HG03097 (cell line): ENCODE data around the gene ITPKB.

Experiments
- ATAC-seq: cut with Tn5 transposase; IDR thresholded peaks from one replicate; pipeline ENCODE4 v1.9.1; 2021; ENCODE audit not compliant: unreplicated experiment, low FRiP score

Gene ITPKB

DNA sequence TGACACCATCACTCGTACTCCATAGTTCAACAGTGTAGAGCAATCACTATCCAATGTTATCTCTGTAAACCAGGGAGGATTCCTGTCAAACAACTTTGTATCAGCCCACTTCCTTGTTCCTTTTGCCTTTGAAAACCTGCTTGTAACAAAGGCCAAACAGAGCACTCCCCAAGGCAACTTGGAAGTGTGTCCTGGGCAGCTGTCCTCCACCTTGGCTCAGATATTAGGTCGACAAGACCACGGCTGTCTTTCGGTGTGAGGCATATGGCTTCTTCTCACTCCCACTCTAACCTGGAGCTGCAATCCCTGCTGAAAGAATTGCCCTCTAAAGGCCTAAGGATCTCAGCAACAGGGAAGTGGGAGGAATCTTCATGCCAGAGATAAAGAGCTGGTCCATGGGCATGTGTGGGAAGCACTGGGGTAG lies 66.7 kb downstream of the ITPKB start:
- no peak for ATAC-seq

DNA sequence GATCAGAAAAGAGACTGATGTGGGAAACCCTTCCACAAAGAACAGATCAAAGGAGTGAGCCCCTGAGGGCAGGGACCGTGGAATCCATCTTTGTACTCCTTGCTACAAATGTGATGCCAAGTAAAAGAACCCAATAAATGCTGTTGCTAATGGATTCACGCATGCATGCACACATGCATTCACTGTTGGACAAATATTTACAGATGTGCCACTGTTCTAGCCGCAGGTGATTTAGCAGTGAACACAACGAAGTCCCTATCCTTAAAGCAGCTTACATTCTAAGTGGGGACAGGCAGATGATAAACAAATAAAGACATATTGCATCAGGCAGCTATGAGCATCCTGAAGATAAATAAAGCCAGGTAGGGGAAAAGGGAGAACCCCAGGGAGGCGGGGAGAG lies 67.8 kb downstream of the ITPKB start:
- ATAC-seq: no peak

DNA sequence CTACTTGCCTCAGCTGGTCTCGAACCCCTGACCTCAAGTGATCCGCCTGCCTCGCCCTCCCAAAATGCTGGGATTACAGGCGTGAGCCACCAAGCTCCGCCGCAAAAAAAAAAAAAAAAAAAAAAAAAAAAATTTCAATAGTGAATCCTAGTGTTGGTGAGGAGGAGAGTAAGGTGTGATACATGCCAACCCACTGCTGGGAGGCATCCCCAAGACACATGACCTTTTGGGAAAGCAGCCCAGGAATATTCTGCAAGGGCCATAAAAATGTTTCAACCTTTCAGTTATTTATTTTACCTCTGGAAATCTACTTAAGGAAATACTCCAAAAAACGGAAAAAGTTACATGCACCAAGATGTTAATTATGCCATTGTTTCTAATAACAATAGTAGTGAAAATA lies 69.0 kb downstream of the ITPKB start:
- ATAC-seq: no peak

DNA sequence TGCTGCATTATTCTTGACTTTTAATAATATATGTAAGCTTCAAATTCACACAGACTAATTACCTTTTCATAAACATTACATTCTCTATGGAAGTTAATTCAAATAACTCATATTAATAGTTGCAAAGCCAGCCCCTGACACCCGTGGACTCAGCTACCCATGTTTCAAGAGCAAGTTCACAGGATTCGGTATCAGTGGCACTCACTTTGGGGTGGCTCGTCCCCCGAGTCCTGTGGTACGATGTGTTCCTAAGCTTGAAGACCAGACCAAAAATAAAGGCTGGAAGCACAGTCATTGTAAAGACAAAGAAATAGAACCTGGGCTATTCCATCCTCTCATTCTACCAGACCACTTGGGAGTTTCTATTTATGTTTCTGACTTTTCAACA lies 70.9 kb downstream of the ITPKB start:
- ATAC-seq: no peak

DNA sequence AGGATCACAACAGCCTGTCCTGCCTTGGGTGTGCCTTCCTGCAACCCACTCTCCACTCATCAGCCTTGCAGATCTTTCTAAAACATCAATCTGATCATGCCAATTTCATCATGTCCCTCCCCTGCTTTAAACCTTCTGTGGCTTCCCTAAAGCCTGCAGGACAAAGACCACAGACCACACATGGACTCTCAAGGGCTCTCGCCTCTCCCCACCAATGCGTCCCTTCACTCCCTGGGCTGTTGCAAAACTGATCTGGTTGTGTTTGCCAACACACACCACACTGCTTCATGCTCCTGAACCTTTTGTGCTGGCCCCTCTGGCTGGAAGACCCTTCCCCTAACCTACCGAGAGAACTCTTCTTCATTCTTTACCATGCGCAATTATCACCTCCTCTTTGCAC lies 72.4 kb downstream of the ITPKB start:
- no peak for ATAC-seq

DNA sequence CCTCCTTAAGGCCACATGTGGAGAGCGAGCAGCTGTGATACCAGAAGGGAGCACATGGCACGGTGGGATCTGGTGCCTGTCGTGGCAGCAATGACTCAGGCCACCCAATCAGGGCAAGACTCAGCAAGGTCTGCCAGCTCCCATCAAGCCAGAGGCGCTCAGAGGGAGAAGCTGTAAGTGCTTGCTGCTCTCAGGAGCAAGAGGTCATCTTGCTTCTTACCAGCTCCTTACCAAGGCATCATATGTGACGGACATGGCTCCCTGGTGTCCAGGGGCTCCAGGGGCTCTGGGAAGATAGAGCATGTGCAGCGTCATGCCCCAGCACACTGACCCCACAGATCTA lies 72.9 kb downstream of the ITPKB start:
- ATAC-seq: no peak

DNA sequence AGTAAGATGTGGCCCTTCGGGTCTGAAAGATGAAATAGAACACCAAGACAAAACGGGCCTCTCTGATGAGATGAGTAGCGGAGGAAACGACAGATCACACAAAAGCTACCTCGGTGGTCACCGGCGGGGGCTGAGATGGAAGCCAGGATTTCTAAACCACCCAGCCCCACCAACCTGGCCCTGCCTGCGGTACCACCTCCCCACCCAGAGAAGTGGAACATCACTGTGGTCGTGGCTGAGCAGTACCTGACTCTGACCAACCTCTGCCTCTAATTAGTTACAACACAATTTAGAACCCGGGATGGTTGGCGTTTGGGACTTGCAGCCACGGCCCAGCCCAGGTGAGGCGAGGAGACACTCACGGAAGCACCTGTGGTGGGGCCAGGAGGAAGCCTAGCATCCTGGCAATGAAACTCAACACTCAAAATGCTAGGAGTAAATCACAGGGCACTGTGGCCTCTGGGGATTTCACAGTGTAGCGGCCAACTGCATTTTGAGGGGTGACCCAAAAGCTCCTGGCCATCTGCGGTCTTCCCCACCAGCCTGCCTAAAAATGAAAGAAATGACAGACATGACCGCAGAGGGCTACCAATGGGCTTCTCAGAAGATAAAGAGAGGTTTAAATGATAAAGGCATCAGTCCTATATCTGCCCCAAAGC lies 73.4 kb downstream of the ITPKB start:
- no peak for ATAC-seq

DNA sequence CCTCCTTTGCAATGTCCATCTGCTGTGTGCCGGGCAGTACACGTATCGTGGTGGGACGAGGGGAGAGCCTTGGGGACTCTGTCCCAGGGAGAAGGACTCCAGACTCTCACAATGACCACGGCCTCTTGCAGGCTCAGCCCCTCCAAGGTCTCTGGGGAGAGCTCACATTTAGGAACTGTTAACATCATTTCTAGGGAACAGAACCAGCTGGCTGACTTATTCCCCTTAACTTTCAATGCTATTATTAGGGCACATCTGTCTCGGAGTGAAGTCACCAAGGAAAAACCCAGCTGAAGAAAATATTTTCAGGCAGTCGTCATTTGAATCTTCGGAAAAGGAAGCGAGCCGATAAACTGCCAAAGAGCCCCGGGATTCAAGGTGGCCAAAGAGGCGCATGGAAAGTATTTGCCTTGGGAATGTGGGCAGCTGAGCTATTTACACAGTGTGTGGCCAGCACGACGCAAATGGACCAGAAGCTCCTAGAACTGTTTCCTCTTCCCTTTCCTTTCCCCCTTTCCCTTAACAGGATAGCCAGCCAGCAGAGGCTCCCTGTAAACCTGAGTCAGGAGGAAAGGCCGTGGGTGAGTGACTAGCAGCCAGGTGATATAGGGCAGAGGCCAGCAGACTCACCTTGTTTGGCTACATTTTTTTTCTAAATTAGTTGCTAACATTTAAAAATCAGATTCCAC lies 74.5 kb downstream of the ITPKB start:
- no peak for ATAC-seq

DNA sequence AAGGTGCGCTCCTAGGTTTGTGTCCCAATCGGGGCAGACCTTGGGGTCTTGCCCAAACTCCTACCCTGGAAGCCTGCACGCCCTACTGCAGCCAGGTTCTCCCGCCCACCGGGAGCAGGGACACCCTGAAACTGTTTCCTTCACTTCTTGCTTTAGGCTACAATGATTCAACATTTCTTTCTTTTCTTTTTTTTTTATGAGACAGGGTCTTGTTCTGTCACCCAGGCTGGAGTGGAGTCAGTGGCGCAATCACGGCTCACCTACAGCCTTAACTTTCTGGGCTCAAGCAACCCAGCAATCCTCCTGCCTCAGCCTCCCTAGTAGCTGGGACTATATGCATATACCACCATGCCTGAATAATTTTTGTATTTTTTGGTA lies 75.8 kb downstream of the ITPKB start:
- no peak for ATAC-seq

DNA sequence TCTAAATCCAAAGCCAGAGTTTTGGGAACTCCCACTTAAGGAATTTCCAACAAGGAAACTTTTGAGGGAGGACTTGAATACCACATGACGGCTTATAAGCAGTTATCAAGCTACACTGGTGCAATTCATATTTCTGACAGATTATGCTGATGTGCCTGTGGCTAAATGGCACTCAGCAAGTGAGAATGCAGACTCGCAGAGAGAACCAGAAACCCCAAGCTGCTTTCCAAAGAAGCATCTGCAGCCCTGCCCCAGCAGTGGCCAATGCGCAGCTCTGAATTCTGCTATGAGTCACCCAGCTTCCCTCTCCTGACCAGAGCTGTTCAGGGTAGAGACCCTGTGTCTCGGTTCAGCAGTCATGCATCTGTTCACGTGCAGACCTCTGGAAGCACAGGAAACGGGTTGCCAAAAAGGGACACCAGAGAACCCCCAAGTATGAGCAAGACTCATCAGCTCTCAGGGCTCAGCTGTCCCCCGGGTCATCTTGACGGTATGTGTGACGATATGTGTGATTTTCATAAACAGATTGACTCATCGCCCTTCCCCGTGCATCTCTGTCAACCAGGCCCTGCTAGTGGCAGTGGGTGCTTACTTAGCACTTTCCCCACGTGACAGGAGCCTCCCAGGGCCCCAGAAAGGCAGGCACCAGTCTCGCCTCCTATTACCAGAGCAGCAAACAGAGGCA lies 76.3 kb downstream of the ITPKB start:
- peak; percentile 97 for ATAC-seq

DNA sequence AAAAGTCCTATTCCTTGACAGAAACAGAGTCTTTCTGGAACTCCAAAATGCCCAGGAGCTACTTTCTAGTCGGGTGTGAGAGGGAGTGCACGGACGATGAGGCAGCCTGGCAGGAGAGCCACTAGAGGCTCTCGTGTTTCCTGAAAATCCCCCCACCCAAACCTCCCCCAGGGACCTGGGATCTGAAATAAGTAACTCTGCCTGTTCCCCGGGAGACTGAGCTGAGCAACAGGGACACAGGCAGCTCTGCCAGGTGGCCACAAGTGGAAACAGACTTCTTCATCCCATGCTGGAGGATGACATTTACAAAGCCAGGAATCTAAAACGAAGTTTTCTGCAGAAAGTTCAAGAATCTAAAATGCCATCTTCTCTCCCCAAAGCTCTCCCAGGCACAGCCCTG lies 77.1 kb downstream of the ITPKB start:
- ATAC-seq: no peak

DNA sequence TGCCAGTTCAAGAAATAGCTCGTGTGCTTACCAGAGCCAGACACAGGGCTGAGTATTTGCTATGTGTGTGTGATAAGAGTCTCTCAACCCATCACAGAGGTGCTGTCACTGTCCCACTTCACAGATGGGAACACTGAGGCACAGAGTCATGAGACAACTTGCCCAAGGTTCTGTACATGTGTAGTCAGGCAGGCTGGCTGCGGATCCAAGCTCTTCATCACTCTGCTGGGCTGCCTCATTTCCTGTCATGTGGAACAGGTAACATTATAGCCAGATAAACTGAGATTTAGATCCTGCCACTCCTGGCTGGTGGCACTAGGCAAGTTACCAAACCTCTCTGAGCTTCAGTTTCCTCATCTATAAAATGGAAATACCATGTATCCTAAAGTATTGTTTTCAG lies 77.8 kb downstream of the ITPKB start:
- no peak for ATAC-seq

DNA sequence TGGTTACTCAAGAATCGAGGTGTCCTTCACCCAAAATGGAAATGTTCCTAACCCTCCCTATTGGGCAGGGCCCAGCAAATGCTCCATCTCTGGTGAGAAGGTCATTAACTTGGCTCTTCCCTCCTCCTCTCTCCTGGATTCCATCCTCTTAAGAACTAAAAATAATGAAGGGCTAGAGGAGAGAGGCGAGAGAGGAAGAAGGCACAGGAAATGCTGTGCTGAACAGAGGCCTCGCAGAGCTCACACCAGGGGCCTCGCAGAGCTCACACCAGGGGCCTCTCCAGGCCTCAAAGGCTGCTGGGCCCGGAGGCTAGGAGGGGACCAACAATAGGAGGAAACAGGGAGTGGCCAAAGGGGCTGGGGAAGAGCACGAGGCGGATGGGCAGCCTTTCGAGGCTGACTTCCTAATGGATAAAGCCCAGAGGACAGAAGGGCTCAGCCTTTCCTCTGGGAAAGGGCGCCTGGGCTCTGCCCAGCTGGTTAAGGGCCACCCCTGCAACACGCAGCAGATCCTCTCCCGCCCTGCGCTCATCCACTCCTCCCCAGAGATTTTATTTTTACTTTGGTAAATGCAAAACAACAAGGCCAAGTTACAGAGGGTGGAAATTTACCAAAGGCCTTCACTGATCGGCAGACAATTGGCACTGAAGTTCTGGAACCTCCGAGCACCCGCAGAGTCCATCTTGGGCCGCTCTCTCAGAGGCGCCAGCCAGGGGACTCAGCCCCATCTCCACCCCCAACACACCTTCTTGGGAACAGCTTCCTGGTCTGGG lies 78.5 kb downstream of the ITPKB start:
- no peak for ATAC-seq

DNA sequence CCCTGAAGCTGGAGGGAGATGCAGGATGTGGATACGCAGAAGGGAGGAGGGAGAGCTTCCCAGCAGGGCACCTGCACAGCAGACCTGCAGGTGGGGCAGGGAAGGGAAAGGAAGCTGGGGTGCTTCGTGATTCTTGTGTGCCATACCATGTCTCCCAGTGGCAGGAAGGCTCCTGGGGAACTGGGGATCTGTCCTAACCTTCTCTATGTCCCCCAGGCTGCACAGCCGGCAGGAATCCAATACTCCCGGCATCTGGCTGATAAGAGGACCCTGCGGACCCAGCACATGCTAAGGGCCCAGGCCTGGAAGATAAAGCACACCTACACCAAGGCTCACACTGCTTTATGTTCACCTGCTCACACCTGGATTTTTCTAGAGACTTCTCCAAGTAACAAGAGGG lies 79.4 kb downstream of the ITPKB start:
- ATAC-seq: no peak

DNA sequence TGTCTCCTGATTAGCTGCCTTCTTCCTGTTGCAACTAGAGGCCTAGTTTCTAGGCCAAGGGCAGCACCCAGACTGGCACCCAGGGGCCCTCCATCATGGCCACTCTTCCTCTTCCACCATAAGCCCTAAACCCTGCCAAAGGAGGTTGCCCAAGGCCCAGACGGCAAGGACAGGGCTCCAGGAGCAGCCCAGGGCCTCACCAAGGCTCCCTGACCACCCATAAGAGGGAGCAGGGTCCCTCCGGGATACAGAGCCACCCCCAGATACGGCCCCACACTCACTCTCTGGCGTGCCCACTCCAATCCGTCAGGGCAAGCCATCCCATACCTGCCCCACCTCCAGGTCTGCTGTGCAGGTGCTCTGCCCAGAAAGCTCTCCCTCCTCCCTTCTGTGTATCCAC lies 79.9 kb downstream of the ITPKB start:
- no peak for ATAC-seq

DNA sequence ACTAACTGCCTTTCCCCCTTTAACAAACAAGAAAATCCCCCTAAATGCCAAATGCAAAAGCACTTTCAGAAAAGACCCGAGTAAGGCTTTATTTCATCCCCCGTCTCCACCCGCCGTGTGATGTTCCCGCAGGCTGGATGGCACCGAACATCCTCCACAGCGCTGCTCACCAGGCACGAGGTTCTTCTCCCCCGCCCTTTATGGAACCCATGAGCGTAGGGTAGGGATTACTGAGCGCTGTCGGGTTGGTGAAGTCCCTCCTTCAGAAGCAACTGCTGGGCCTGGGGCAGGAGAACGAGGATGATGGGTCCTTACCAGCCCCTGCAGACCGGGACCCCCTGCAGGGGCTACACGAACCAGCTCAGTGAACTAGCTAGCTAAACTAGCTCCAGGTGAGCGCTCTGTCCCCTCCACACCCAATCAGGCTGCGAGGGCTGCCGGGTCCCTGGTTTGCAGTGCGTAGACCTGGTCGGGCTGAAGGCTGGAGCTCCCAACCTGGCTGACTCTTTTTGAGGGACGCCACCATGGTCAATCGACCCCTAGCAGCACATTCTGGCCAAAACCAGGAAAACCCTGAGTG lies 80.4 kb downstream of the ITPKB start:
- ATAC-seq: no peak

DNA sequence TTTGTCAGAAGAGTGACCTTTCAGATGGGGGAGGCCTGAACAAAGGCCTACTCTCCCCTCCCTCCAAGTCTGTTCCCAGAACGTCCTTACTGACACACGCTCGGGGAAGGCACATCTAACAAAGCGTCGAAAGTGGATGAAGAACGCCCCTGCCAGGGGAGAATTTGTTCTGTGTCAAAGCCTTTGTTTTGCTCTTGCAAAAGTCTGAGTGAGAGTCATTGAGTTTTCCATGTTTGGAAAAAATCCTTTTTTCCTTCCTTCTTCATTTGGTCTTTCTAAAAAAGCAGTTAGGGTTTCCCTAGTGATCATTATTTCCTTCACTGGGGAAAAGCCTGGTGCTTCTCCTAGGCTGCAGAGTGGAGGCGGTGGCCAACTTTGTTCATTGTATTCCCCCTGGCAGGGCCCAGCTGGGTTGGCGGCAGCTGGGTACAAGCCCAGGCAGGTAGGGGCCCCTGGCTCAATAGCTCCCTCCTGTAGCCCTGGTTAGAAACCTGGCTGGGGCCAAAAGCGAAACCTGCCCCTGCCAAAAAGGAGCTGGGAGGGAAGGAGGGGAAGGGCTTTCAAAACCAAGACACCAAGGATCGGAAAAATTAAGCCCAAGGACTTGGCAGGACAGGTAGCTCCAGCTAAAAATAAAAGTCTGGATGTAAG lies 81.1 kb downstream of the ITPKB start:
- ATAC-seq: no peak

DNA sequence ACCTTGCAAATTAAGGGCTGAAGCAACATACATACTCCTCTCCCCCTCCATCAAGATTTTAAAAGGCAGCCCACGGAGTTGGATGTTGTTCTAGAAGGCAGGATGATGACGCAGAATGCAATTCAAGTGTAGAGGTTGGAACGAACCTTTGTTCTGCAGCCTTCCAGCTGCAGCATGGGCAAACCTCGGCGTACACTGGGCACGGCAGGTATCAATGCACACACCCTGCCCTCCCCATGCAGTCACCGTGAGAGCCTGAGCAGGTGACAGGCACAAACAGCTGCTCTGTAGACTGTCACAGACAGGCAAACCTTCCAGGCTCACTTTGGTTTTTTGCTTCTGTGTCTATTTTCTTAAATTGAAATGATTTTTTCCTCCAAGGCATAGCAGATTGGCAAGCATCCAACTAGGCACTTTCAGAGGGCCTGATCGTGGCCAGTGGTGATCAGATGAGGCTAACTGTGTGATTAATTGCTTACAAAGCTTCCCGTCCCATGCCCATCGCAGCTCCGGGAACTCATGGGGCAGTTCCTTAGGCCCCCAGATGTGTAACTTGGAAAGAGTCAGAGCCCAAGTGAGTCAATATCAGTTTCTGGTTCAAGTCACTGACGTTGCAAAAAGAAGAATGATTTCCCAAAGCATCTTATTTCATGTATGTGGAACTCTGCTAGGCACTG lies 82.3 kb downstream of the ITPKB start:
- ATAC-seq: no peak

DNA sequence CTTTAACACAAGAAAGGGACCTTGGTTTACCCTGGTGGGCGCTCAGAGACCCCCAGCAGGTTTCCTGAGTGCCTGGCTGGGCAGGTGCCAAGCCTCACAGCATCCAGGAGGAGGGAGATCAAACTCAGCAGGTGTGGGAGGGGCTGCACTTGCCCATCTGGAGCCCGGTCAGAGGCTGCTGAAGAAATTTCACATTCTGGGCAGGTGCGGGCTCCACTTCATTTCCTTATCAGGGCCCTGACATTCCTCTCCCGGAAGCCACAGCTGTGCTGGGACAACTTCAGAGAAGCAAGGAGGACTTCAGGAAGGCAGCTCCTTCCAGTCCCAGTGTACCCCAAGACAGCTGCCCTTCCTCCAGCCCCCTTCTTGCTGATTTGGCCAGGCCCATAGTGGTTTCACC lies 82.9 kb downstream of the ITPKB start:
- no peak for ATAC-seq
